IPS-11a (cell line): ENCODE data around the gene MAGED4B.
"Not testable (repeated sequence)": the region's sequence is repeated elsewhere in the genome, so short reads cannot be mapped to it uniquely, and the experiment has no call there.

ENCODE experiments used
- H3K4me3 ChIP-seq: one replicate; pipeline ENCODE4 v1.5.1; 2013; ENCODE audit warnings: low read depth, low read length, control low read depth

The MAGED4B gene, protein sequence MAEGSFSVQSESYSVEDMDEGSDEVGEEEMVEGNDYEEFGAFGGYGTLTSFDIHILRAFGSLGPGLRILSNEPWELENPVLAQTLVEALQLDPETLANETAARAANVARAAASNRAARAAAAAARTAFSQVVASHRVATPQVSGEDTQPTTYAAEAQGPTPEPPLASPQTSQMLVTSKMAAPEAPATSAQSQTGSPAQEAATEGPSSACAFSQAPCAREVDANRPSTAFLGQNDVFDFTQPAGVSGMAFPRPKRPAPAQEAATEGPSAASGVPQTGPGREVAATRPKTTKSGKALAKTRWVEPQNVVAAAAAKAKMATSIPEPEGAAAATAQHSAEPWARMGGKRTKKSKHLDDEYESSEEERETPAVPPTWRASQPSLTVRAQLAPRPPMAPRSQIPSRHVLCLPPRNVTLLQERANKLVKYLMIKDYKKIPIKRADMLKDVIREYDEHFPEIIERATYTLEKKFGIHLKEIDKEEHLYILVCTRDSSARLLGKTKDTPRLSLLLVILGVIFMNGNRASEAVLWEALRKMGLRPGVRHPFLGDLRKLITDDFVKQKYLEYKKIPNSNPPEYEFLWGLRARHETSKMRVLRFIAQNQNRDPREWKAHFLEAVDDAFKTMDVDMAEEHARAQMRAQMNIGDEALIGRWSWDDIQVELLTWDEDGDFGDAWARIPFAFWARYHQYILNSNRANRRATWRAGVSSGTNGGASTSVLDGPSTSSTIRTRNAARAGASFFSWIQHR

DNA sequence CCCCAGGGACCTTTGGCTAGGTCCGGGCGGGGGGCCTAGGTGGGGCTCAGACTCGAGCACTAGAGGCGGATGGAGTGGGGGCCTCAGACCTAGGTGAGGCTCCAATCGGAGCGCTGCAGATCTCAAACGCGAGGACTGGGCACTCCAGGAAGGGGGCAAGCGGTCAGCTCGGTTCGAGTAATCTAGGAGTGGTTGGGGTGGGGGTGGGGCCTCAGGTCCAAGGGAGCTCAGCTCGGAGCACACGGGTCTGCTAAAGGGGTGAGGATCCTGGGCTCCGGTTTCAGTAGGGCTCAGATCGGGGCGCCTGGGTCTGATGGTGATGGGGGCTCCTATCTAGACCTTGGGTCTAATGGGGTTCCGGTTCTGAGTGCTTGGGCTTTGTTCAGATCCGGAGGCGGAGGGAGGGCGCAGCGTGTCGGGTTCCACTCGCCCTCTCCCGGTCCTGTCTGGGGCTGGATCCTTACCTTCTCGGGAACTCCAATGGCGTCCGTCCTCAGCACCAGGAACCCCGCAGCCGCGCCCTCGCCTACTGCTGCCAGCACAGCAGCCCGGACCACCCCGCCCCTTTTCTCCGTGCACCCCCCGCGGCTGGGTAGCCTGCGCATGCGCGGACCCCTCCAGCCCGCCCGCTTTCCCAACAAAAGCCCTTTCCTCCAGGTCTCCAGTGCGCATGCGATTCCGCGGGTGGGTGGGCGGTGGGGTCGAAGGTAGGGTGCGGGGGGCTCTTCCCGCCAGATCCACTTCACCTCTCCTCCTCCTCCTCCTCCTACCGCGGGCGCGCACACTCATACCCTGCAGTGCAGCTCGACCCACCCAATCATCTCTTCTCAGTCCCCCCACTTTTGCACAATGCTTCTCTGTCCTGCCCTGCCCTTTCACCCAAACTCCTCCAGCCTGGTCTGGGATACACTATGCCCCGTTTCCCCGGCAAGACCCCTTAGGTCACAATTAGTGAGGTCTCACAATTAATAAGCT lies at the start of gene MAGED4B:
MAGED4B (minus strand) TSS at position 518 of the 975 bp plus-strand sequence. CDS start 1,011 bp downstream, outside the sequence.
- not testable (repeated sequence) for H3K4me3 ChIP-seq

DNA sequence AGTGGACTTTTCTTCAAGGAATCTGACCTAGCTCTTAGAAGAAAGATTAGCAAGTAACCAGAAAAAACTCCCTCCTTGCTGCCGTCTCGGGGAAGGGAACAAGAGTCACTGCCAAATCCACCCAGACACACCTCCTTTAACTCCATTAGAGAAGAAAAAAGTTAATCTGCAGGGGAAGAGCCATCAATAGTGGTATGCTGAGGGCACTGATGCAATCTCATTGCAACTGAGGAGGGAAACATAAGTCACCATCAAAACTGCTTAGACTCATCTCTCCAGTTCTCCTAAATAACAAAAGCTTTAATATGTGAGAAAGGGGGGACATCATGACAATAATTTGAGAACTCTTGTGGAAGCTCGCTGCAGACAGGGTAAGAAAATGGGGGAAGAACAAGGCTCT lies 49.3 kb upstream of the MAGED4B start:
- H3K4me3 ChIP-seq, result no peak overlapping the region

DNA sequence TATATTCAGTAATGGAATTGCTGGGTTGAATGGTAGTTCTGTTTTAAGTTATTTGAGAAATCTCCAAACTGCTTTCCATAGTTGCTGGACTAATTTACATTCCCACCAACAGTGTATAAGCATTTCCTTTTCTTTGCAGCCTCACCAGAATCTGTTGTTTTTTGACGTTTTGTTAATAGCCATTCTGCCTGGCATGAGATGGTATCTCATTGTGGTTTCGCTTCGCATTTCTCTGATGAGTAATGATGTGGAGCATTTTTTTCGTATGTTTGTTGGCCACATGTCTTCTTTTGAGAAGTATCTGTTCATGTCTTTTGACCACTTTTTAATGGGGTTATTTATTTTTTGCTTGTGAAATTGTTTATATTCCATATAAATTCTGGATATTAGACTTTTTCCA lies 13.6 kb upstream of the MAGED4B start:
- H3K4me3 ChIP-seq, result no peak overlapping the region

DNA sequence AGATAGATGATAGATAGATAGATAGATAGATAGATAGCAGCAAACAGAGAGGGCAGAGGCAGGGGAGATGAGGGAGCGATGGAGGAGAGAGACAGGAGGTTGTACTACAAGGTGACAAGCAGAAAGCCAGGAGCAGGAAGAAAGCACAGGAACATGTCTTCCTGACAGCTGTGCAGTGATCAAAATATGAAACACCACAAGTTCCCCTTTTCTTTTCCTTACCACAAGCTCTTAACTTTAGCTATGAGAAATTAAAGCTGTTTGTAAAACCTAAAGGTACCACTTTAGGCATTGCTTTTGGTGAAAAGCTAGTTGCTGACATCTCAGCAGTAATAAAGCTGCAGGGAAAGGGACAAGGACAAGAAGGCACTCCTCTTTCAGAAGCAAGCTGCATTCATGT lies 9.1 kb upstream of the MAGED4B start:
- no peak overlapping the region for H3K4me3 ChIP-seq

DNA sequence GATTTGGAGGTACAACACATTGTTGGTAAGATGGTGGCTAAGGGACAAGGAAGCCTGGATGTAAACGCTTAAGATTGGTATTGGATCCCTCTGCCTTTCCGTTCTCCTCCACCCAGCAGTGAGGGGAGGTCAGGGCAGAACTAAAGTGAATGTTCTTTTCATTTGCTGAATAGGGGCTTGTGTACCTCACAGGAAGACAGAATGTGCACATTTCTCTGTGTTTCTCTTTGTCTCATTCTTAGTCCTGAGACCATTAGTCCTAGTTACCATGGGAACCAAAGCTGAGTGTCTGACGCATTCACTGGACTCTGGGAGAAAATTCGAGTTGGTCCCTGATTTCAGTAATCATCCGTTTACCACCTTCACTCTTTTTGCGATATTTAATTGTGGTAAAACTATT lies 26.7 kb downstream of the MAGED4B start:
- not testable (repeated sequence) for H3K4me3 ChIP-seq

DNA sequence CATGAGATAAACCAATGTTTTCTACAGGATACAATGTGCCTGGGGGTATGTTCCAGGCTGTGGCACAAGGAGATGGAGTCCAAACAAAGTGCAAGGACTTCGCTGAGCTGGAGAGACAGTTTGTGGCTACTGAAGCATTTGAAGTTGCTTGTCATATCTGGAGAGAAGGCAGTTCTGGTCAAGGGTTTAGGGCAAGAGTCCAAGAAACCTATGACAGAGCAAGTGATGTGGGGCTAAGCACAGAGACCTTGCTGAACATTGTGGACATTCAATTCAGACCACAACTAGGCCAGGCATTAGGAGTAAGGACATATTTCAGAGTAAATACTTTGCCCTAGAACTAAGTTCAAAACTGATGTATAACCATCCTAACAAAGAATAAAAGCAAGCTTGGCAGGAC lies 34.8 kb downstream of the MAGED4B start:
- H3K4me3 ChIP-seq, result no peak overlapping the region

DNA sequence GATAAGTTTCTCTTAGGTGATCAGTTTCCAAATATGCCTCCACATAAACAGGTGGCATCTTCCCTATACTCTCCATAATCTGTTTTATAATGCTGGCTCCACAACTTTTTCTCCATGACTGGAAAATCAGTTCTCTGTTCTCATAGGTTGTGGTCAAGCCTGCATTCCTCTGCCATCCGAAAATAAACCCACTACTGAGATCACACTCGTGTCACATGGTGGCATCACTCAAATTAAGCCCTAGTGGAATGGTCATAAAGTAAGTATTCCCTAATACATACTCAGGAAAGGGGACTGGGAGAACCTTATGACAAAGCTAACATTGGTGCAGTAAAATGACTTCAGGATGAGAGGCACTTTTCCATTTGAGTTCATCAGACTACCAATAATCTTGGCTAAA lies 37.6 kb downstream of the MAGED4B start:
- H3K4me3 ChIP-seq, result no peak overlapping the region

DNA sequence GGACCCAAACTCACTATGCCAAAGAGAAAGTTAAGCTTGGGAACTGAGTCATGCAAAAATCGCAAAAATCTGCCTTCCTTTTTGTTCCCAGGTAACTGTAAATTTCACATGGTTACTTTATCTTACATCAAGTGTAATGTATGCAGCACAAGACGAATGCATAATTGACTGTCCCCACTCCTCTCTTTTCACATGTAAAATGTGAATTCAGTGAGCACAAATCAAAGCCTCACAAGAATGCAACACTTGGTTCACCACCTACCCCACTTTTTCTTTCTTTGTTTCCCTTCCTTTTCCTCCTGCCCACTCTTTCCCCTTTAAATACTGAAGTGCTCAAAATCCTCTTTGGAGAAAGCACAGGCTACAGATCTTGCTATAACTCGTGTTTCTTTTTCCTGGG lies 53.2 kb downstream of the MAGED4B start:
- H3K4me3 ChIP-seq, result no peak overlapping the region
